ENCODE results near the gene SPTBN1. TPM values are rescaled to one million over a fixed set of nuclear protein-coding genes. Genes with fewer than 3 reads are reported as not detected.

Gene SPTBN1
- total RNA-seq, 1 experiment from 2014 or later: 171 TPM

GRCh38 chr2:54468673-54469072 lies 12.5 kb downstream of the SPTBN1 start:
- Mint-ChIP-seq H3K4me3 (ENCODE audit: unreplicated experiment) (no peak overlapping the region), H3K27me3 (ENCODE audit: insufficient read depth, unreplicated experiment) (no peaks in the 10 kb centered on the region), H3K36me3 (ENCODE audit: insufficient read depth, unreplicated experiment) (no peaks in the 10 kb centered on the region), H3K9me3 (ENCODE audit: unreplicated experiment) (no peaks in the 10 kb centered on the region), H3K27ac (ENCODE audit: low read depth, unreplicated experiment) (no peak overlapping the region), H3K4me1 (ENCODE audit: insufficient read depth, unreplicated experiment) (peaks cover 7% of the 10 kb centered on the region)
- no peak for DNase-seq (ENCODE audit: unreplicated experiment)
- no peak for TF ChIP-seq CTCF (IDR thresholded peaks at IDR 0.05; ENCODE audit: unreplicated experiment)
- ChIA-PET CTCF (interaction anchor here (0.5 to 1.3 kb wide), 3 partner anchors 56 to 309 kb away, joined by 3 to 4 read pairs (median 3); no protein-coding TSS in a partner anchor), POLR2A (interaction anchor here (1.6 kb wide), 1 partner anchor 10 kb away, joined by 5 read pairs; no protein-coding TSS in a partner anchor)
- BruUV-seq (replicated peaks): no TSS peak
- intact Hi-C loops (cut with micrococcal nuclease): no loop called here

- CTCF ChIA-PET: interaction anchor here (0.5 to 1.3 kb wide), 2 partner anchors 55 to 235 kb away, joined by 3 to 4 read pairs; no protein-coding TSS in a partner anchor
- no peak for TF ChIP-seq CTCF (IDR thresholded peaks at IDR 0.05; ENCODE audit: unreplicated experiment)
- intact Hi-C loops (cut with micrococcal nuclease): no loop called here
- no peak for DNase-seq (ENCODE audit: unreplicated experiment)
- Mint-ChIP-seq H3K36me3 (ENCODE audit: insufficient read depth, unreplicated experiment) (no peaks in the 10 kb centered on the region), H3K27me3 (ENCODE audit: insufficient read depth, unreplicated experiment) (no peaks in the 10 kb centered on the region), H3K9me3 (ENCODE audit: unreplicated experiment) (no peaks in the 10 kb centered on the region), H3K27ac (ENCODE audit: low read depth, unreplicated experiment) (no peak overlapping the region), H3K4me1 (ENCODE audit: insufficient read depth, unreplicated experiment) (peaks cover 7% of the 10 kb centered on the region), H3K4me3 (ENCODE audit: unreplicated experiment) (no peak overlapping the region)
- POLR2A ChIA-PET: interaction anchor here (1.6 kb wide), 1 partner anchor 11 kb away, joined by 5 read pairs; no protein-coding TSS in a partner anchor
- no TSS peak for BruUV-seq (replicated peaks)
These were observed 13.4 kb downstream of the SPTBN1 start for GRCh38 chr2:54469484-54470053.

- ChIA-PET CTCF (interaction anchor here (1.0 to 1.1 kb wide), 2 partner anchors 10 to 363 kb away, joined by 4 to 5 read pairs; no protein-coding TSS in a partner anchor), POLR2A (interaction anchor here (0.5 to 1.7 kb wide), 3 partner anchors 89 to 415 kb away, joined by 3 to 6 read pairs (median 5); no protein-coding TSS in a partner anchor)
- intact Hi-C loops (cut with micrococcal nuclease): no loop called here
- Mint-ChIP-seq H3K4me1 (ENCODE audit: insufficient read depth, unreplicated experiment) (peaks cover 7% of the 10 kb centered on the region), H3K27ac (ENCODE audit: low read depth, unreplicated experiment) (no peak overlapping the region), H3K27me3 (ENCODE audit: insufficient read depth, unreplicated experiment) (no peaks in the 10 kb centered on the region), H3K4me3 (ENCODE audit: unreplicated experiment) (no peak overlapping the region), H3K9me3 (ENCODE audit: unreplicated experiment) (no peaks in the 10 kb centered on the region), H3K36me3 (ENCODE audit: insufficient read depth, unreplicated experiment) (no peaks in the 10 kb centered on the region)
- TF ChIP-seq CTCF (IDR thresholded peaks at IDR 0.05; ENCODE audit: unreplicated experiment): no peak
- DNase-seq (ENCODE audit: unreplicated experiment): no peak
- BruUV-seq (replicated peaks): no TSS peak
These were observed 14.3 kb downstream of the SPTBN1 start for GRCh38 chr2:54470266-54470938.

GRCh38 chr2:54471221-54471711 lies 15.1 kb downstream of the SPTBN1 start:
- no peak for TF ChIP-seq CTCF (IDR thresholded peaks at IDR 0.05; ENCODE audit: unreplicated experiment)
- H3K9me3 Mint-ChIP-seq (ENCODE audit: unreplicated experiment): no peaks in the 10 kb centered on the region
- ChIA-PET CTCF (interaction anchor here (1.0 to 1.1 kb wide), 2 partner anchors 10 to 364 kb away, joined by 4 to 5 read pairs; no protein-coding TSS in a partner anchor), POLR2A (interaction anchor here (0.6 to 1.7 kb wide), 3 partner anchors 10 to 144 kb away, joined by 3 to 6 read pairs (median 5); no protein-coding TSS in a partner anchor)
- peaks cover 7% of the 10 kb centered on the region for H3K4me1 Mint-ChIP-seq (ENCODE audit: insufficient read depth, unreplicated experiment)
- no peaks in the 10 kb centered on the region for H3K36me3 Mint-ChIP-seq (ENCODE audit: insufficient read depth, unreplicated experiment)
- BruUV-seq (replicated peaks): no TSS peak
- intact Hi-C loops (cut with micrococcal nuclease): no loop called here
- no peak overlapping the region for H3K4me3 Mint-ChIP-seq (ENCODE audit: unreplicated experiment)
- no peak overlapping the region for H3K27ac Mint-ChIP-seq (ENCODE audit: low read depth, unreplicated experiment)
- H3K27me3 Mint-ChIP-seq (ENCODE audit: insufficient read depth, unreplicated experiment): no peaks in the 10 kb centered on the region
- DNase-seq (ENCODE audit: unreplicated experiment): peak; percentile 63
